SU-DHL-6 (cell line): ENCODE data around the gene RABGGTB.

Experiments used
- CTCF ChIP-seq: fragments of 200-600 bp; sonication (generic); IDR thresholded peaks from one replicate; pipeline ENCODE4 v1.5.1; 2017; ENCODE audit warnings: antibody characterized with exemption, mild to moderate bottlenecking, low read length, moderate library complexity; ENCODE audit not compliant: insufficient read depth, poor library complexity, severe bottlenecking
- EZH2phosphoT487 ChIP-seq: fragments of 200-600 bp; sonication (generic), shearing (Covaris generic); conservative IDR thresholded peaks from 2 replicates; pipeline ENCODE4 v1.6.1; 2018; ENCODE audit warnings: mild to moderate bottlenecking, antibody characterized with exemption, low read length, moderate library complexity, mixed read lengths

- TF ChIP-seq CTCF (no peak), EZH2phosphoT487 (no peak)
These were observed 52.0 kb downstream of the RABGGTB start for GRCh38 chr1:75838079-75838478.
